HepG2 (cell line): ENCODE data around the gene TAF1C. TPM values are rescaled to one million over a fixed set of nuclear protein-coding genes. Genes with fewer than 3 reads are reported as not detected.

ENCODE experiments used
- ATAC-seq: fragments of 200-7000 bp; cut with Tn5 transposase; 3 replicates; pipeline ENCODE4 v1.9.1; 2020; ENCODE audit warnings: mild to moderate bottlenecking, moderate library complexity
- BruUV-seq: library from RNA; stranded (reverse); fragments of 400-500 nt; replicated peaks from 2 replicates; lab custom pipeline; 2021; lab: Mats Ljungman, UMichigan
- CTCF ChIA-PET: fragments of 300-600 bp; formaldehyde crosslinking; extraction: SDS; loops from one replicate; lab custom pipeline; 2021; ENCODE audit warnings: low total read pairs, inconsistent platforms, low intra/inter-chr PET ratio; lab: Yijun Ruan, JAX
- POLR2A ChIA-PET: fragments of 350-600 bp; sonication (Branson Sonifier 250); formaldehyde crosslinking; loops from one replicate; lab custom pipeline; 2020; ENCODE audit warnings: antibody characterized with exemption, inconsistent platforms; lab: Yijun Ruan, JAX
- DNase-seq: peaks from one replicate; pipeline ENCODE4 v3.0.0-alpha.2; 2015; ENCODE audit warnings: low spot score
- FAIRE-seq: peaks from 3 replicates; lab custom pipeline; 2011; peaks lifted over from hg19 to GRCh38; lab: Jason Lieb, UNC
- H2AFZ ChIP-seq: one replicate; pipeline ENCODE4 v1.6.1; 2011; ENCODE audit warnings: low read length, inconsistent platforms
- H3K27ac ChIP-seq: fragments of 300-600 bp; 3 replicates; pipeline ENCODE4 v1.8.0; 2011; ENCODE audit warnings: mixed run types, mild to moderate bottlenecking, mixed read lengths, low read length, inconsistent platforms; ENCODE audit not compliant: insufficient read depth; ENCODE audit errors: extremely low read length
- H3K27me3 ChIP-seq, 2 experiments: fragments of 200-600 bp in 1 of 2; 2 replicates in 1 of 2; 3 replicates in 1 of 2; pipeline versions ENCODE4 v1.6.0 to v1.8.0; 2011; ENCODE audit warnings: low read length in 2 of 2, mild to moderate bottlenecking in 2 of 2, moderate library complexity in 2 of 2, inconsistent platforms in 1 of 2; ENCODE audit not compliant: insufficient read depth in 2 of 2, control insufficient read depth in 1 of 2
- H3K36me3 ChIP-seq, 2 experiments: fragments of 200-600 bp in 1 of 2; replicated peaks in 1 of 2; 2 replicates in 1 of 2; 3 replicates in 1 of 2; pipeline versions ENCODE4 v1.5.1 to v1.8.0; 2011; ENCODE audit warnings: low read length in 2 of 2, inconsistent platforms in 1 of 2; ENCODE audit not compliant: insufficient read depth in 2 of 2, control insufficient read depth in 1 of 2
- H3K4me1 ChIP-seq: 2 replicates; pipeline ENCODE4 v1.5.1; 2012; ENCODE audit warnings: low read length, inconsistent platforms; ENCODE audit not compliant: insufficient read depth
- H3K4me2 ChIP-seq: 2 replicates; pipeline ENCODE4 v1.6.0; 2011; ENCODE audit warnings: low read depth, low read length, inconsistent platforms
- H3K4me3 ChIP-seq, 3 experiments: fragments of 200-600 bp in 1 of 3; sonication (generic), shearing (Covaris generic) in 1 of 3; replicated peaks in 1 of 3; 2 replicates each; pipeline ENCODE4 v1.5.1; 2011 to 2016; ENCODE audit warnings: low read length in 3 of 3, inconsistent platforms in 2 of 3, low read depth in 2 of 3, mild to moderate bottlenecking in 2 of 3, control low read depth in 1 of 3, mixed read lengths in 1 of 3; ENCODE audit not compliant: insufficient read depth in 1 of 3
- H3K79me2 ChIP-seq: one replicate; pipeline ENCODE4 v1.6.1; 2011; ENCODE audit warnings: low read length, inconsistent platforms; ENCODE audit not compliant: insufficient read depth
- H3K9ac ChIP-seq: 2 replicates; pipeline ENCODE4 v1.6.0; 2011; ENCODE audit warnings: mild to moderate bottlenecking, low read depth, low read length, inconsistent platforms; ENCODE audit not compliant: insufficient read depth
- H3K9me3 ChIP-seq: 2 replicates; pipeline ENCODE4 v1.5.1; 2012; ENCODE audit warnings: mild to moderate bottlenecking, low read length
- H4K20me1 ChIP-seq: 2 replicates; pipeline ENCODE4 v1.6.0; 2011; ENCODE audit warnings: inconsistent platforms, mild to moderate bottlenecking, low read length, moderate library complexity; ENCODE audit not compliant: insufficient read depth
- EEA1 ChIP-seq: sonication (generic); formaldehyde crosslinking; IDR thresholded peaks from 2 replicates; pipeline ENCODE4 v1.5.1; 2020; ENCODE audit warnings: mild to moderate bottlenecking, missing genetic modification reagents, borderline replicate concordance
- FLYWCH1 ChIP-seq: sonication (generic); formaldehyde crosslinking; IDR thresholded peaks from 2 replicates; pipeline ENCODE4 v1.8.1; 2023; ENCODE audit warnings: mild to moderate bottlenecking, missing genetic modification reagents
- KLF15 ChIP-seq: sonication (generic); formaldehyde crosslinking; IDR thresholded peaks from 2 replicates; pipeline ENCODE4 v1.8.1; 2023; ENCODE audit warnings: borderline replicate concordance, mild to moderate bottlenecking, inconsistent platforms, missing genetic modification reagents, mixed read lengths
- MEIS2 ChIP-seq: sonication (generic); formaldehyde crosslinking; IDR thresholded peaks from 2 replicates; pipeline ENCODE4 v1.9.0; 2021; ENCODE audit warnings: mild to moderate bottlenecking, missing genetic modification reagents
- NFATC3 ChIP-seq: sonication (generic); formaldehyde crosslinking; IDR thresholded peaks from 2 replicates; pipeline ENCODE4 v1.5.1; 2020; ENCODE audit warnings: mild to moderate bottlenecking, missing genetic modification reagents
- NFYC ChIP-seq: IDR thresholded peaks from 2 replicates; pipeline ENCODE4 v1.6.1; 2016; ENCODE audit warnings: missing genetic modification reagents, missing compliant biosample characterization
- PLRG1 ChIP-seq: fragments of 450-650 bp; conservative IDR thresholded peaks from 2 replicates; pipeline ENCODE4 v1.6.1; 2016
- SCMH1 ChIP-seq: sonication (generic); formaldehyde crosslinking; IDR thresholded peaks from 2 replicates; pipeline ENCODE4 v1.9.0; 2021; ENCODE audit warnings: missing genetic modification reagents, mild to moderate bottlenecking, borderline replicate concordance
- U2AF1 ChIP-seq: fragments of 200-400 bp; formaldehyde crosslinking; optimal IDR thresholded peaks from 2 replicates; pipeline ENCODE3; 2017; ENCODE audit warnings: mild to moderate bottlenecking, low read depth, low read length
- ZBTB7B ChIP-seq: sonication (generic); formaldehyde crosslinking; IDR thresholded peaks from 2 replicates; pipeline ENCODE4 v1.4.0; 2020; ENCODE audit warnings: missing genetic modification reagents
- ZNF484 ChIP-seq: sonication (generic); formaldehyde crosslinking; IDR thresholded peaks from 2 replicates; pipeline ENCODE4 v1.5.1; 2020; ENCODE audit warnings: mild to moderate bottlenecking, low read depth, missing genetic modification reagents, borderline replicate concordance
- WGBS: methylation state at CpG from one replicate; pipeline ENCODE4 v1.1.6; 2017; ENCODE audit warnings: low lambda C conversion rate; 5-methylcytosine and 5-hydroxymethylcytosine counted together
- in situ Hi-C: cut with HindIII; loops from 2 replicates; pipeline ENCODE4 v1.10.0; 2017; ENCODE audit warnings: low pct_unique_long_range_greater_than_20kb; ENCODE audit not compliant: extremely low pct_ligation_motif_present
- intact Hi-C: fragments of 100-400 bp; cut with micrococcal nuclease; formaldehyde crosslinking; loops from one replicate; pipeline ENCODE4 v1.10.0; 2022; ENCODE audit not compliant: unreplicated experiment
- polyA plus RNA-seq, 8 experiments: library from polyadenylated mRNA; depleted of rRNA in 3 of 8; stranded (reverse) in 7 of 8; unstranded in 1 of 8; fragments of >200 nt; fragmentation: Illumina TruSeq in 4 of 8; extraction: Trizol in 4 of 8; gene quantifications; 2 replicates each; pipeline versions ENCODE4 v1.2.1 to v1.2.3, GENCODE V29; 2011 to 2016; ENCODE audit warnings: low read depth in 4 of 8, missing spikeins in 1 of 8, mixed read lengths in 1 of 8; ENCODE audit not compliant: insufficient read depth in 1 of 8
- total RNA-seq, 5 experiments: library from RNA; depleted of rRNA; stranded (reverse); fragments of >200 nt; fragmentation: Illumina TruSeq; extraction: Trizol; gene quantifications; 2 replicates each; pipeline ENCODE4 v1.2.3, GENCODE V29; 2016; ENCODE audit warnings: low read depth in 1 of 5
- TF ChIP-seq, protein P1 (sequence below): sonication (generic); formaldehyde crosslinking; IDR thresholded peaks from 2 replicates; pipeline ENCODE4 v1.5.1; 2020; ENCODE audit warnings: missing genetic modification reagents, mild to moderate bottlenecking, borderline replicate concordance
- TF ChIP-seq, protein P2 (sequence below): sonication (generic); formaldehyde crosslinking; IDR thresholded peaks from 2 replicates; pipeline ENCODE4 v1.8.1; 2022; ENCODE audit warnings: mild to moderate bottlenecking, missing genetic modification reagents
- TF ChIP-seq, protein P3 (sequence below): sonication (generic); formaldehyde crosslinking; conservative IDR thresholded peaks from 2 replicates; pipeline ENCODE4 v1.5.0; 2020; ENCODE audit warnings: missing genetic modification reagents

Gene TAF1C
- total and polyA plus RNA-seq, 2 of the 13 experiments (the other 11 are each of a cell fraction or from before 2014, with no cell fraction given) = 15.6 to 20.8 TPM

DNA sequence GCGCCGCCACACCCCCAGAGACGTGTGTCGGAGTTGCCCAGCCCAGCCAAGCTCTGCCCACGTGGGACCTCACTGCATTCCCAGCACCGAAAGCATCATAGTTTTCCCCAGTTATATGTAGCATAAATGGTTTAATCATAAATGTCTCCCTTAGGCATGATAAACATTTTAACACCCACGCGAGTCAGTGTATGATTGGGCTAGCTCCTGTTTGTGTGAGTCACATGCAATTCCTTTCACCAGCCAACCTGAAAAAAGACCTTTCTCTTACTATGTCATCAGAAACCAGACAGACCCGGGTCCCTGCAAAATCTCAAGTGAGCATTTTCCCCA is 9.2 kb downstream of the TAF1C start:
- WGBS = 92% methylated on average over 9 of the region's 9 CpGs
- ATAC-seq (no peak), FAIRE-seq (no peak), DNase-seq (no peak)
- peaks cover 0 to 1% of the 10 kb centered on the region in 2 experiments; a peak in 2 of 5 replicates for H3K27me3 ChIP-seq
- H3K9ac ChIP-seq = no peak overlapping the region
- peaks cover 20 to 34% of the 10 kb centered on the region in 2 experiments; a peak in 4 of 5 replicates for H3K36me3 ChIP-seq
- peaks cover 37% of the 10 kb centered on the region for H3K4me1 ChIP-seq
- H3K27ac ChIP-seq = peak overlapping the region; percentile 14
- BruUV-seq = no TSS peak
- H4K20me1 ChIP-seq = no peaks in the 10 kb centered on the region
- intact Hi-C loops = loop anchor here (5.0 kb wide), 1 partner anchor 225 kb away; the partner anchor contains the start of gene OSGIN1
- ChIA-PET POLR2A (interaction anchor here (1.2 to 2.6 kb wide), 3 partner anchors 9 to 61 kb away, joined by 5 to 18 read pairs (median 7); partner anchors contain the start of genes MBTPS1 and TAF1C), CTCF (no interaction called here)
- in situ Hi-C loops = loop anchor here (5.0 to 25.0 kb wide), 2 partner anchors 90 to 215 kb away; partner anchors contain the start of genes NECAB2 and OSGIN1
- H3K4me2 ChIP-seq = no peak overlapping the region
- TF ChIP-seq FLYWCH1 (CRISPR knock-in tag) (no peak), ZNF484 (no peak), EEA1 (CRISPR knock-in tag) (no peak), NFATC3 (no peak), SCMH1 (CRISPR knock-in tag) (no peak), PLRG1 (no peak), NFYC (CRISPR knock-in tag) (no peak), ZBTB7B (no peak), KLF15 (no peak), U2AF1 (no peak), MEIS2 (CRISPR knock-in tag) (no peak)
- TF ChIP-seq, protein P1, sequence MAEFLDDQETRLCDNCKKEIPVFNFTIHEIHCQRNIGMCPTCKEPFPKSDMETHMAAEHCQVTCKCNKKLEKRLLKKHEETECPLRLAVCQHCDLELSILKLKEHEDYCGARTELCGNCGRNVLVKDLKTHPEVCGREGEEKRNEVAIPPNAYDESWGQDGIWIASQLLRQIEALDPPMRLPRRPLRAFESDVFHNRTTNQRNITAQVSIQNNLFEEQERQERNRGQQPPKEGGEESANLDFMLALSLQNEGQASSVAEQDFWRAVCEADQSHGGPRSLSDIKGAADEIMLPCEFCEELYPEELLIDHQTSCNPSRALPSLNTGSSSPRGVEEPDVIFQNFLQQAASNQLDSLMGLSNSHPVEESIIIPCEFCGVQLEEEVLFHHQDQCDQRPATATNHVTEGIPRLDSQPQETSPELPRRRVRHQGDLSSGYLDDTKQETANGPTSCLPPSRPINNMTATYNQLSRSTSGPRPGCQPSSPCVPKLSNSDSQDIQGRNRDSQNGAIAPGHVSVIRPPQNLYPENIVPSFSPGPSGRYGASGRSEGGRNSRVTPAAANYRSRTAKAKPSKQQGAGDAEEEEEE (CRISPR knock-in tag) = no peak
- TF ChIP-seq, protein P2, sequence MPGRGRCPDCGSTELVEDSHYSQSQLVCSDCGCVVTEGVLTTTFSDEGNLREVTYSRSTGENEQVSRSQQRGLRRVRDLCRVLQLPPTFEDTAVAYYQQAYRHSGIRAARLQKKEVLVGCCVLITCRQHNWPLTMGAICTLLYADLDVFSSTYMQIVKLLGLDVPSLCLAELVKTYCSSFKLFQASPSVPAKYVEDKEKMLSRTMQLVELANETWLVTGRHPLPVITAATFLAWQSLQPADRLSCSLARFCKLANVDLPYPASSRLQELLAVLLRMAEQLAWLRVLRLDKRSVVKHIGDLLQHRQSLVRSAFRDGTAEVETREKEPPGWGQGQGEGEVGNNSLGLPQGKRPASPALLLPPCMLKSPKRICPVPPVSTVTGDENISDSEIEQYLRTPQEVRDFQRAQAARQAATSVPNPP (CRISPR knock-in tag) = no peak
- TF ChIP-seq, protein P3, sequence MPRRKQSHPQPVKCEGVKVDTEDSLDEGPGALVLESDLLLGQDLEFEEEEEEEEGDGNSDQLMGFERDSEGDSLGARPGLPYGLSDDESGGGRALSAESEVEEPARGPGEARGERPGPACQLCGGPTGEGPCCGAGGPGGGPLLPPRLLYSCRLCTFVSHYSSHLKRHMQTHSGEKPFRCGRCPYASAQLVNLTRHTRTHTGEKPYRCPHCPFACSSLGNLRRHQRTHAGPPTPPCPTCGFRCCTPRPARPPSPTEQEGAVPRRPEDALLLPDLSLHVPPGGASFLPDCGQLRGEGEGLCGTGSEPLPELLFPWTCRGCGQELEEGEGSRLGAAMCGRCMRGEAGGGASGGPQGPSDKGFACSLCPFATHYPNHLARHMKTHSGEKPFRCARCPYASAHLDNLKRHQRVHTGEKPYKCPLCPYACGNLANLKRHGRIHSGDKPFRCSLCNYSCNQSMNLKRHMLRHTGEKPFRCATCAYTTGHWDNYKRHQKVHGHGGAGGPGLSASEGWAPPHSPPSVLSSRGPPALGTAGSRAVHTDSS (CRISPR knock-in tag) = no peak
- no peak overlapping the region for H2AFZ ChIP-seq
- no peaks in the 10 kb centered on the region for H3K79me2 ChIP-seq
- H3K4me3 ChIP-seq = no peak overlapping the region
- H3K9me3 ChIP-seq = no peaks in the 10 kb centered on the region
